Psoas muscle (tissue), 8 donors: ENCODE measurements around the gene VAV2. TPM values are rescaled to one million over a fixed set of nuclear protein-coding genes. Genes with fewer than 3 reads are reported as not detected.

Experiments used
- ATAC-seq, 4 donors: fragments of 200-7000 bp; cut with Tn5 transposase; one replicate each; pipeline ENCODE4 v1.9.1; 2020; ENCODE audit warnings: moderate library complexity in 3 of 4, mild to moderate bottlenecking in 2 of 4
- DNase-seq, 2 donors: peaks; one replicate each; pipeline ENCODE4 v3.0.0-alpha.2; 2020
- H3K27ac ChIP-seq: fragments of 200-600 bp; one replicate; pipeline ENCODE4 v1.8.0; 2022
- H3K27me3 ChIP-seq, 3 donors: fragments of 200-600 bp in 1 of 3; one replicate each; pipeline versions ENCODE4 v1.6.1 to v1.8.0; 2013 to 2022; ENCODE audit warnings: low read length in 2 of 3, mild to moderate bottlenecking in 2 of 3, moderate library complexity in 1 of 3; ENCODE audit not compliant: insufficient read depth in 3 of 3
- H3K36me3 ChIP-seq, 2 donors: fragments of 200-600 bp in 1 of 2; one replicate each; pipeline versions ENCODE4 v1.6.1 to v1.8.0; 2013 to 2022; ENCODE audit warnings: low read depth in 1 of 2, mild to moderate bottlenecking in 1 of 2, moderate library complexity in 1 of 2; ENCODE audit not compliant: insufficient read depth in 1 of 2
- H3K4me1 ChIP-seq: fragments of 200-600 bp; one replicate; pipeline ENCODE4 v1.8.0; 2022
- H3K4me3 ChIP-seq: fragments of 200-600 bp; one replicate; pipeline ENCODE4 v1.8.0; 2022; ENCODE audit warnings: mild to moderate bottlenecking
- H3K9me3 ChIP-seq: fragments of 200-600 bp; one replicate; pipeline ENCODE4 v1.8.0; 2022
- CTCF ChIP-seq: fragments of 200-600 bp; IDR thresholded peaks from one replicate; pipeline ENCODE4 v1.8.0; 2022; ENCODE audit warnings: antibody characterized with exemption
- WGBS, 3 donors: extraction: QIAGEN DNeasy Blood & Tissue Kit; methylation state at CpG; one replicate each; pipeline versions ENCODE4 v1.1.6 to v1.1.7; 2013; 5-methylcytosine and 5-hydroxymethylcytosine counted together
- intact Hi-C, 2 donors: fragments of 100-400 bp; cut with DNase I; formaldehyde crosslinking; loops; one replicate each; pipeline versions ENCODE4 v1.11.0 to v1.14.2; 2022
- polyA plus RNA-seq, 3 donors: library from polyadenylated mRNA; stranded (reverse); fragments of 200-250 nt; gene quantifications; one replicate each; pipeline ENCODE4 v1.2.3, GENCODE V29; 2013
- total RNA-seq, 4 donors: library from RNA; stranded (reverse); fragmentation: NEBNext Ultra II Directional in 2 of 4; extraction: Animal tissue kit (Norgen Biotek cat#: 25700) in 2 of 4; gene quantifications; one replicate each; pipeline versions ENCODE4 v1.2.1 to v1.2.4, GENCODE V29; 2021 to 2023
- donor health status: healthy with polysubstance abuse.
- donor health status: DM: no; HTN: no; CAD: no; lungs with moderate emphysema.
- donor health status: Bipolar disorder and iron deficiency.
- donor health status: healthy.
- donor health status: DM: yes; HTN: yes; CAD: no.
- donor health status: DM: no; HTN: no; CAD: no.
- donor health status: DM: no; HTN: no; CAD: no.
- donor health status: DM: yes; HTN: yes; CAD: no.

VAV2 gene
- total and polyA plus RNA-seq, 7 donors, result 0.70 to 2.9 (median 1.4) TPM

DNA sequence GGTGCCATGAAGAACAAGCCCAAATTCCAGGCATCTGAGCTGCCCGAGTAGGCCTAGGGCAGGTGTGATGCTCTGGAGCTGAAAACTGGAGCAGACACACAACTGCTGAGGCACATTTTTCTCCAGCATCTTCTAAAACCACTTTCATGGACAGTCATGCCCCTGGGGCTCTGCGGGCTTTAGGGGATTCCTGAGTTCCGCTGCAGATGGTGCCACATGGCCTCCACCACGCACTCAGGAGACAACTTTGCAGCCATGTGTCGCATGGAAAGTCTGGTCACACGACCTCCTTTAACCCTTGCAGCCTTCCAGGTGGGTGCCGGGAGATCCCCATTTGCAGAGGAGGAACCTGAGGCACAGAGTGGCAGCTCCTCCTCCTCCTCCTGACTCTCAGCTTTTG is 141.2 kb downstream of the VAV2 start:
- Histone ChIP-seq H3K36me3 (no peaks in the 10 kb centered on the region), H3K4me3 (no peak overlapping the region), H3K4me1 (no peaks in the 10 kb centered on the region), H3K27me3 (peaks cover 0 to 15% (median 2%) of the 10 kb centered on the region in 3 donors), H3K9me3 (no peaks in the 10 kb centered on the region), H3K27ac (no peak overlapping the region)
- no peak for TF ChIP-seq CTCF
- ATAC-seq (no peak), DNase-seq (no peak)
- 80 to 85% (median 81%) methylated on average over 7 of the region's 7 CpGs for WGBS, 3 donors
- intact Hi-C loops, result no loop called here

GRCh38 chr9:133850161-133850560 is 142.0 kb downstream of the VAV2 start:
- intact Hi-C loops, result no loop called here
- WGBS, 3 donors, result 82 to 89% (median 82%) methylated on average over 9 of the region's 9 CpGs

DNA sequence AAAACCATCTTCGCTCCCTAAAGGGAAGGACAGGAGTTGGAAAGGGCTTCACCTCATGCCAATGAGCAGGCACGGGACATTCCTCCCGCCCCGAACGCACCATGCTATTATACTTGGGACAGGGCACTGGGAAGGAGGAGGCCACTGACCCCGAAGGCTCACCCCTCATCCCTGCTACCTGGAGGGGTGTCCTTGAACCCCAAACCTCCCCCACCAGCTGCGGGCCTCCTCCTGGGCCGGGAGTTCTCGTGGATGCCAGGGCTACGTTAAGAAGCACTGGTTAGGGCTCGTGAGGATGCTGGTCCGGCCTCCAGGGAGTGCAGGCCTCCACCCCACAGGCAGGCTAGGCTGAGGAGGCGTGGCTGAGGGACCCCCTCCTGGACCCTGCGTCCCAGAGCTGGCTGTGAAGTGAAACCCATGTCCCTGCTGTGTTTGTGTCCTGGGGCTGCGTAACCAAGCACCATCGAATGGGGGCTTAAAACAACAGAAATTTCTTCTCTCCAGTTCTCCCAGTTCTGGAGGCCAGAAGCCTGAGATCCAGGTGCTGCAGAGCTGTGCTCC is 142.9 kb downstream of the VAV2 start:
- Histone ChIP-seq H3K9me3 (no peaks in the 10 kb centered on the region), H3K4me3 (no peak overlapping the region), H3K27me3 (peaks cover 0 to 16% (median 6%) of the 10 kb centered on the region in 3 donors), H3K36me3 (no peaks in the 10 kb centered on the region), H3K4me1 (peaks cover 2% of the 10 kb centered on the region), H3K27ac (no peak overlapping the region)
- no peak for TF ChIP-seq CTCF
- 88 to 94% (median 90%) methylated on average over 16 of the region's 16 CpGs for WGBS, 3 donors
- intact Hi-C loops, result no loop called here
- DNase-seq (no peak), ATAC-seq (no peak)

More at GRCh38 chr9:133850161-133850560, 142.0 kb downstream of the VAV2 start:
- no peak overlapping the region for H3K4me3 ChIP-seq
- DNase-seq (no peak), ATAC-seq (no peak)
- no peak overlapping the region for H3K27ac ChIP-seq
- no peaks in the 10 kb centered on the region for H3K4me1 ChIP-seq
- H3K27me3 ChIP-seq, result peaks cover 0 to 20% (median 2%) of the 10 kb centered on the region in 3 donors
- TF ChIP-seq CTCF, result no peak
- no peaks in the 10 kb centered on the region for H3K9me3 ChIP-seq
- no peaks in the 10 kb centered on the region for H3K36me3 ChIP-seq

DNA sequence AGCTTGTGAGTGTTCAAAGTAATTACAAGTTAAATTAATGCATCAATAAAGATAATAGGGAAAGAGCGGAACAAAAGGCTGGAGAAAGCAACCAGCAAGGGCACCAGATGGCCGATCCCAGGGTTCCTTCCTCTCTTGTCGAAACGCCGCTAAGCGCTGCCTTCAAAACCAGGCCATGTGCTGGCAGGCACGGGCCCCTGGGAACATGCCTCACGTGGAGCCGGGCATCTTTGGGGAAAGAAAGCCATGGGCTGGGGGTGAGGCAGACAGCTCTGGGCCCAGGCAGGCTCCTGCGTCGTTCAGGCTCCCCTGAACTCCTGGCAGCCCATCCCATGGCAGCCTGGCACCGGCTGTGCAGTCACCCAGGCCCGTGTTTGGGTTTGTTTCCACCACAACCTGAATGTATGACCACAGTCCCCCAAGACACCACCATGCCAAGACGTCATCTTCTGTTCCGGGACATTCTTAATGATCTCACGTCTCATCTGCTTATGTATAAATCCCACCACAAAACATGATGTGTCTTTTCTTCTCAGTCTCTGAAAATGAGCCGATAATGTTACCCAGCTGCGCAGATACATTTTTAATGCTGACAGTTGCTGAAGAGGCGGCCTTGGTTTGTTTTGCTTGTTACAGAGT is 143.5 kb downstream of the VAV2 start:
- Histone ChIP-seq H3K27ac (no peak overlapping the region), H3K36me3 (no peaks in the 10 kb centered on the region), H3K4me1 (peaks cover 2% of the 10 kb centered on the region), H3K4me3 (no peak overlapping the region), H3K9me3 (no peaks in the 10 kb centered on the region), H3K27me3 (peaks cover 0 to 22% (median 6%) of the 10 kb centered on the region in 3 donors)
- intact Hi-C loops, result no loop called here
- WGBS, 3 donors, result 80 to 85% (median 80%) methylated on average over 19 of the region's 19 CpGs
- ATAC-seq (no peak), DNase-seq (no peak)
- TF ChIP-seq CTCF, result no peak
